D721Med (cell line): ENCODE measurements around the gene PRKCSH.

Source experiments
- DNase-seq: peaks from one replicate; pipeline ENCODE4 v3.0.0; 2011; ENCODE audit warnings: low spot score; ENCODE audit not compliant: insufficient read length
- FAIRE-seq: peaks from 2 replicates; lab custom pipeline; 2011; peaks lifted over from hg19 to GRCh38; lab: Jason Lieb, UNC
- TF ChIP-seq, protein P1 (sequence below): IDR thresholded peaks from 2 replicates; pipeline ENCODE4 v1.5.1; 2012; ENCODE audit warnings: mild to moderate bottlenecking, control low read depth; ENCODE audit not compliant: insufficient read depth; ENCODE audit errors: missing control alignments

The PRKCSH gene

GRCh38 chr19:11410682-11411081 lies 24.8 kb upstream of the PRKCSH start:
- no peak for DNase-seq
- no peak for FAIRE-seq
- TF ChIP-seq, protein P1, sequence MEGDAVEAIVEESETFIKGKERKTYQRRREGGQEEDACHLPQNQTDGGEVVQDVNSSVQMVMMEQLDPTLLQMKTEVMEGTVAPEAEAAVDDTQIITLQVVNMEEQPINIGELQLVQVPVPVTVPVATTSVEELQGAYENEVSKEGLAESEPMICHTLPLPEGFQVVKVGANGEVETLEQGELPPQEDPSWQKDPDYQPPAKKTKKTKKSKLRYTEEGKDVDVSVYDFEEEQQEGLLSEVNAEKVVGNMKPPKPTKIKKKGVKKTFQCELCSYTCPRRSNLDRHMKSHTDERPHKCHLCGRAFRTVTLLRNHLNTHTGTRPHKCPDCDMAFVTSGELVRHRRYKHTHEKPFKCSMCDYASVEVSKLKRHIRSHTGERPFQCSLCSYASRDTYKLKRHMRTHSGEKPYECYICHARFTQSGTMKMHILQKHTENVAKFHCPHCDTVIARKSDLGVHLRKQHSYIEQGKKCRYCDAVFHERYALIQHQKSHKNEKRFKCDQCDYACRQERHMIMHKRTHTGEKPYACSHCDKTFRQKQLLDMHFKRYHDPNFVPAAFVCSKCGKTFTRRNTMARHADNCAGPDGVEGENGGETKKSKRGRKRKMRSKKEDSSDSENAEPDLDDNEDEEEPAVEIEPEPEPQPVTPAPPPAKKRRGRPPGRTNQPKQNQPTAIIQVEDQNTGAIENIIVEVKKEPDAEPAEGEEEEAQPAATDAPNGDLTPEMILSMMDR = no peak

DNA sequence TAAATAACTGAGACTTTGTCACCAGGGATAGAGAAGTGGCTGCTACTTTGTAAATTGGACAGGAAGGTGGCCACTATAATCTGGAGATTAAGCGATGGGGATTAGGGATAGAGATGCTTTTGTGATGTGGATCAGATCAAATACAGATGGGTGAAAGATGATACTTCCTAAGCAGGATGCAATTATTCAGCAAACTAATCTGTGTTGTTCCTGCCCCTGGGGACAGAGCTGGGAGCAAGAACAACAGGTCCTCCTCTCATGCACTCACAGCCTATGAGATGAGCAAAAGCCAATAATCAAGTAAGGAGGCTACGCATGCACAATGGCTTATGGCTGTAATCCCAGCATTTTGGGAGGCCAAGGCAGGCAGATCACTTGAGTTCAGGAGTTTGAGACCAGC lies 20.9 kb upstream of the PRKCSH start:
- DNase-seq = peak; percentile 74
- FAIRE-seq = peak; percentile 97
- TF ChIP-seq, protein P1 = no peak

- TF ChIP-seq, protein P1 = no peak
- DNase-seq (no peak), FAIRE-seq (no peak)
Measured at GRCh38 chr19:11416346-11417052, 18.9 kb upstream of the PRKCSH start.

DNA sequence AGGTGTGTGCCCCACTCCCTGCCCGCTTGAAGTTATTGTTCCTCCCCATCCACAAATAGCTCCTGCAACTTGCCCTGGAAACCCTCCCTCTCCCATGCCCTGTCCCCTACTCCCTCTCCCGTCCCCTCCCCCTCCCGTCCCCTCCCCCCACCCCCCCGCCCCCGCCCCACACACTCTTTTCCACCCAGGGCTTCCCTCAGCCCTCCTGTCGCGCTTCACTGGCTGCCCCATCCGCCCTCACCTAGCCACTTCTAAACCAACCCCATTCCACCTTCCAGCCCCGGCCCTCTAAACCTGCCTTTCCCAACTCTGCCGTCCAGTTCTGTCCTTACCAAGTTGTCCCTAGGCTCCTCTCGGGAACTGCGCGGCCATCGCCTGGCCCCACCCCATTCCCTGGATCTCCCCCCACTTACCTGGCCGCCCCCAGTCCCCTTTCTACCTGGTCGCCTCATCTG lies 17.3 kb upstream of the PRKCSH start:
- TF ChIP-seq, protein P1 = no peak
- FAIRE-seq (no peak), DNase-seq (no peak)

DNA sequence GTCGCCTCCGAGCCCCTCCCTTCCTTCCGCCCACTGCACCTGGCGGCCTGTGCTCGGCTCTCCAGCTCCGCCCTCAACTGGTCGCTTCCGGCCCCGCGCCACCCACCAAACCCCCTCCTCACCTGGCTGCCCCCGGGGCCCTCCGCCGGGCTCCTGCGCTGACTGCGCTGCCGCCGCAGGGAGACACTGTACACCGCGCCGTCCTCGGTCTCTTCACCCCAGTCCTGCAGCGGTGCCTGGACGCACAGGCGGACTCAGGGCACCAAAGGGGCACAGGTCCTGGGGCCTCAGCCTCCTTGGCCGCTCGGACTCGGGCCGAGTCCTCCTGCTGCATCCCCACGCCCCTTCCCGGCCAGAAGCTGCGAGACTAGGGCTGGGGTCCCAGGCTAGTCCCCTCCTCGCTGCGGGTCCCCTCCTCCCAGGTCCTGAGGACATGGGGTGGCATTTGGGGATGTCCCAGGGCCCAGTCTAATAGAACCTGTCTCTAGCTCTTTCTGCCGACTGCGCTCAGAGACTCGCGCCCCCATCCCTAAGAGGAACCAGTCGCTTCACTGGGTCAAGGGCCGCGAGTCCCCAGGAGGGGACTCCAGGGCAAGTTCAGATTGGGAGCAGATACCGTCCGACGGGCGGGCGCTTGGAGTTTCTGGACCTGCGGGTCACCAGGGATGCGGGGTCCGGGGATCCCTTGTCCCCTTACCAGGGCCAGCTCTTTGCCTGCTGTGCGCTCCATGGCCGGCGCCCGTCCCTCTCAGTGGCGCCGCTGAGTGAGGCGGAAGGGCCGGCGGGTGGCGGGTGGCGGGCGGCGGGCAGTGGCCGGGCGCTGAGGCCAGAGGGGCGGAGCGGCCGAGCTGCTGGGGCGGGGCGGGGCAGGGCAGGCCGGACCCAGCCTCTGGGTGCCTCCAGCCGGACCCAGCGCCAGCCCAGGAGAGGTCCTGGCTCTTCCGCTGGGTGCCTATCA lies 16.6 kb upstream of the PRKCSH start, which contains the start of gene RGL3:
RGL3 (minus strand) TSS at position 766 of the 958 bp plus-strand sequence; CDS start at position 730, 36 bp downstream.
- TF ChIP-seq, protein P1 = no peak
- DNase-seq (no peak), FAIRE-seq (no peak)

DNA sequence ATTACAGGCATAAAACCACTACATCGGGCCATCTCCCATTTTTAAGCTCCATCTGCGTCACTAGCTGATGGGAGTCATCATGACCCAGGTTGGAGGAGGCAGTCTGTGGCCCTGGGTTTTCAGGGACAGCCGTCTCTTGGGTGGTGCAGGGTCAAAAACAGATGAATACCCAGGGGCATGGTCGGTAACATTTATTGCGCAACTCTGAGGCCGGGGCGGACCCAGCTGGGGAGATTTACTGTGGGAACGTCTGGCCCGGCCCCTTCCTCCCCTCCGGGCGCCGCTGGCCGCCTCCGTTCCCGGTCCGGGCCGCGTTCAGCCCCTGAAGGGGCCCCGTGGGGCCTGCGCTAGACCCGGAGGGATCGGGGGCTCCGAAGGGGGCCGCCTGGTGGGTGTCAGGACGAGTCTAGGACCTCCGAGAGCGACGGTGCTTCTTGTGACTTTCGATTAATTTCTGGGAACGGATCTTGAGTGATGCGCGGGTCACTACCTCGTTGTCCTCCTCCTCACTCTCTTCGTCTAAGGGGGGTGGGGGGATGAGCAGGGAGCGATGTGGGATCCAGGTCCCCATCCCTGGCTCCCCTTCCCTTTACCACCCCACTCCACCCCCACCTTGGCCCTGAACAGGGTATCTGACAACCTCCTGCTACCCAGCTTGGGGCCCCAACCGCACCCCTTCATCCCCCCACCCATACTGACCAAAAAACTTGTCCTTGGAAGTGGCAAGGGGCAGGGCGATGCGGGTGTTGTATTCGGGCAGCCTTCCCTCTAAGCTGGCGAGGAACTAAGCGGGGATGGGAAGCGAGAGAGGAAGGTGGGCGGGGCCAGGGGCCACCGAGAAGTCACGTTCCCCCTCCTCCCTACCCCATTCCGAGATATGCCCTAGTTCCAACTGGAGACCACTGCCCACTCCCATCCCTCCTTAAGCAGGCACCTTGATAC lies 14.7 kb upstream of the PRKCSH start:
- no peak for FAIRE-seq
- DNase-seq = no peak
- TF ChIP-seq, protein P1 = no peak
